ENCODE measurements around the gene TBC1D1.
A peak's percentile ranks its signal among the peaks of the same experiment; 100 is the strongest.

Gene TBC1D1

GRCh38 chr4:37885496-37885895 lies 5.4 kb upstream of the TBC1D1 start:
- no peak for DNase-seq (ENCODE audit: low read depth in 2 of 2)

- peak; percentile 3 to 6 for DNase-seq (ENCODE audit: low read depth in 2 of 2)
These were observed 759 bp upstream of the TBC1D1 start for GRCh38 chr4:37889849-37890800.

GRCh38 chr4:37891260-37892159 lies 626 bp downstream of the TBC1D1 start:
- peak; percentile 30 to 41 for DNase-seq (ENCODE audit: low read depth in 2 of 2)

GRCh38 chr4:37892641-37893040 lies 1.8 kb downstream of the TBC1D1 start:
- DNase-seq (ENCODE audit: low read depth in 2 of 2) = peak; percentile 27 to 28

GRCh38 chr4:37893164-37893563 lies 2.3 kb downstream of the TBC1D1 start:
- no peak for DNase-seq (ENCODE audit: low read depth in 2 of 2)

- no peak for DNase-seq (ENCODE audit: low read depth in 2 of 2)
These were observed 4.4 kb downstream of the TBC1D1 start for GRCh38 chr4:37895271-37895670.

- no peak for DNase-seq (ENCODE audit: low read depth in 2 of 2)
These were observed 5.4 kb downstream of the TBC1D1 start for GRCh38 chr4:37896206-37896860.

- DNase-seq (ENCODE audit: low read depth in 2 of 2) = no peak
These were observed 11.3 kb downstream of the TBC1D1 start for GRCh38 chr4:37902212-37902611.

- no peak for DNase-seq (ENCODE audit: low read depth in 2 of 2)
These were observed 12.1 kb downstream of the TBC1D1 start for GRCh38 chr4:37902738-37903693.

GRCh38 chr4:37903901-37904300 lies 13.0 kb downstream of the TBC1D1 start:
- DNase-seq (ENCODE audit: low read depth in 2 of 2) = no peak

- DNase-seq (ENCODE audit: low read depth in 2 of 2) = no peak
These were observed 13.9 kb downstream of the TBC1D1 start for GRCh38 chr4:37904824-37905223.

- no peak for DNase-seq (ENCODE audit: low read depth in 2 of 2)
These were observed 14.8 kb downstream of the TBC1D1 start for GRCh38 chr4:37905533-37906169.

GRCh38 chr4:37908488-37909331 lies 17.8 kb downstream of the TBC1D1 start:
- no peak for DNase-seq (ENCODE audit: low read depth in 2 of 2)

GRCh38 chr4:37909332-37910090 lies 18.6 kb downstream of the TBC1D1 start:
- no peak for DNase-seq (ENCODE audit: low read depth in 2 of 2)

- DNase-seq (ENCODE audit: low read depth in 2 of 2) = no peak
These were observed 19.2 kb downstream of the TBC1D1 start for GRCh38 chr4:37910091-37910486.

GRCh38 chr4:37914539-37914938 lies 23.7 kb downstream of the TBC1D1 start:
- no peak for DNase-seq (ENCODE audit: low read depth in 2 of 2)

GRCh38 chr4:37917388-37917787 lies 26.5 kb downstream of the TBC1D1 start:
- no peak for DNase-seq (ENCODE audit: low read depth in 2 of 2)

- DNase-seq (ENCODE audit: low read depth in 2 of 2) = no peak
These were observed 27.8 kb downstream of the TBC1D1 start for GRCh38 chr4:37918653-37919052.

GRCh38 chr4:37922328-37922727 lies 31.4 kb downstream of the TBC1D1 start:
- DNase-seq (ENCODE audit: low read depth in 2 of 2) = no peak
